ENCODE measurements around the gene ZFYVE27.
A peak's percentile ranks its signal among the peaks of the same experiment; 100 is the strongest.

The ZFYVE27 gene

GRCh38 chr10:97771055-97771891 lies 34.3 kb downstream of the ZFYVE27 start:
- H3K27me3 Mint-ChIP-seq, result peaks cover 56% of the 10 kb centered on the region
- no peaks in the 10 kb centered on the region for H3K9me3 Mint-ChIP-seq
- DNase-seq (ENCODE audit: low spot score in 2 of 2) (no peak), ATAC-seq (replicated peaks; ENCODE audit: extremely low read depth, poor library complexity, severe bottlenecking) (no peak)
- peaks cover 19% of the 10 kb centered on the region for H3K4me1 Mint-ChIP-seq
- peaks cover 6% of the 10 kb centered on the region for H3K36me3 Mint-ChIP-seq (ENCODE audit: insufficient read depth)
- peak overlapping the region; percentile 59 for H3K4me3 Mint-ChIP-seq
- H3K27ac Mint-ChIP-seq (ENCODE audit: low read depth), result no peak overlapping the region

GRCh38 chr10:97771913-97772823 lies 35.2 kb downstream of the ZFYVE27 start, which contains the start of gene SFRP5:
Gene SFRP5 (minus strand): TSS chr10:97771999. CDS start chr10:97771833, 166 bp downstream.
- H3K27me3 Mint-ChIP-seq, result peaks cover 56% of the 10 kb centered on the region
- H3K4me3 Mint-ChIP-seq, result peak within 1 kb of the TSS; percentile 74
- H3K36me3 Mint-ChIP-seq (ENCODE audit: insufficient read depth), result peaks cover 6% of the 10 kb centered on the region
- no peak for ATAC-seq (replicated peaks; ENCODE audit: extremely low read depth, poor library complexity, severe bottlenecking)
- no peak for DNase-seq (ENCODE audit: low spot score in 2 of 2)
- no peaks in the 10 kb centered on the region for H3K9me3 Mint-ChIP-seq
- H3K27ac Mint-ChIP-seq (ENCODE audit: low read depth), result peak within 1 kb of the TSS; percentile 91
- peaks cover 19% of the 10 kb centered on the region for H3K4me1 Mint-ChIP-seq

- Mint-ChIP-seq H3K27ac (ENCODE audit: low read depth) (no peak overlapping the region), H3K4me1 (peaks cover 19% of the 10 kb centered on the region), H3K4me3 (no peak overlapping the region), H3K9me3 (no peaks in the 10 kb centered on the region), H3K36me3 (ENCODE audit: insufficient read depth) (peaks cover 6% of the 10 kb centered on the region), H3K27me3 (peaks cover 47% of the 10 kb centered on the region)
- DNase-seq (ENCODE audit: low spot score in 2 of 2), result no peak
- ATAC-seq (replicated peaks; ENCODE audit: extremely low read depth, poor library complexity, severe bottlenecking), result no peak
These were observed 36.2 kb downstream of the ZFYVE27 start for GRCh38 chr10:97773096-97773495.

GRCh38 chr10:97774811-97775294 lies 37.9 kb downstream of the ZFYVE27 start:
- Mint-ChIP-seq H3K27me3 (peaks cover 38% of the 10 kb centered on the region), H3K27ac (ENCODE audit: low read depth) (no peak overlapping the region), H3K4me1 (peaks cover 19% of the 10 kb centered on the region), H3K9me3 (no peaks in the 10 kb centered on the region), H3K36me3 (ENCODE audit: insufficient read depth) (peaks cover 6% of the 10 kb centered on the region), H3K4me3 (no peak overlapping the region)
- no peak for ATAC-seq (replicated peaks; ENCODE audit: extremely low read depth, poor library complexity, severe bottlenecking)
- DNase-seq (ENCODE audit: low spot score in 2 of 2), result no peak

GRCh38 chr10:97777143-97777542 lies 40.2 kb downstream of the ZFYVE27 start:
- H3K36me3 Mint-ChIP-seq (ENCODE audit: insufficient read depth), result peaks cover 2% of the 10 kb centered on the region
- DNase-seq (ENCODE audit: low spot score in 2 of 2), result no peak
- peaks cover 11% of the 10 kb centered on the region for H3K4me1 Mint-ChIP-seq
- peaks cover 17% of the 10 kb centered on the region for H3K27me3 Mint-ChIP-seq
- ATAC-seq (replicated peaks; ENCODE audit: extremely low read depth, poor library complexity, severe bottlenecking), result no peak
- H3K27ac Mint-ChIP-seq (ENCODE audit: low read depth), result no peak overlapping the region
- H3K9me3 Mint-ChIP-seq, result no peaks in the 10 kb centered on the region
- H3K4me3 Mint-ChIP-seq, result no peak overlapping the region

GRCh38 chr10:97778452-97779302 lies 41.7 kb downstream of the ZFYVE27 start:
- ATAC-seq (replicated peaks; ENCODE audit: extremely low read depth, poor library complexity, severe bottlenecking), result no peak
- Mint-ChIP-seq H3K27ac (ENCODE audit: low read depth) (no peak overlapping the region), H3K4me1 (peaks cover 8% of the 10 kb centered on the region)

GRCh38 chr10:97779492-97779891 lies 42.6 kb downstream of the ZFYVE27 start:
- no peak overlapping the region for H3K4me3 Mint-ChIP-seq
- H3K27ac Mint-ChIP-seq (ENCODE audit: low read depth), result no peak overlapping the region
- no peaks in the 10 kb centered on the region for H3K27me3 Mint-ChIP-seq
- no peaks in the 10 kb centered on the region for H3K36me3 Mint-ChIP-seq (ENCODE audit: insufficient read depth)
- no peak for ATAC-seq (replicated peaks; ENCODE audit: extremely low read depth, poor library complexity, severe bottlenecking)
- H3K4me1 Mint-ChIP-seq, result peaks cover 8% of the 10 kb centered on the region
- H3K9me3 Mint-ChIP-seq, result no peaks in the 10 kb centered on the region
- no peak for DNase-seq (ENCODE audit: low spot score in 2 of 2)

More at GRCh38 chr10:97778452-97779302, 41.7 kb downstream of the ZFYVE27 start:
- Mint-ChIP-seq H3K9me3 (no peaks in the 10 kb centered on the region), H3K36me3 (ENCODE audit: insufficient read depth) (no peaks in the 10 kb centered on the region), H3K4me3 (no peak overlapping the region), H3K27me3 (peaks cover 2% of the 10 kb centered on the region)
- DNase-seq (ENCODE audit: low spot score in 2 of 2), result no peak

GRCh38 chr10:97779975-97780374 lies 43.0 kb downstream of the ZFYVE27 start:
- no peaks in the 10 kb centered on the region for H3K36me3 Mint-ChIP-seq (ENCODE audit: insufficient read depth)
- H3K27ac Mint-ChIP-seq (ENCODE audit: low read depth), result no peak overlapping the region
- no peaks in the 10 kb centered on the region for H3K9me3 Mint-ChIP-seq
- H3K4me1 Mint-ChIP-seq, result peaks cover 8% of the 10 kb centered on the region
- no peak overlapping the region for H3K4me3 Mint-ChIP-seq
- DNase-seq (ENCODE audit: low spot score in 2 of 2) (no peak), ATAC-seq (replicated peaks; ENCODE audit: extremely low read depth, poor library complexity, severe bottlenecking) (no peak)
- no peaks in the 10 kb centered on the region for H3K27me3 Mint-ChIP-seq

- H3K27me3 Mint-ChIP-seq, result no peaks in the 10 kb centered on the region
- H3K9me3 Mint-ChIP-seq, result no peaks in the 10 kb centered on the region
- no peak overlapping the region for H3K4me3 Mint-ChIP-seq
- ATAC-seq (replicated peaks; ENCODE audit: extremely low read depth, poor library complexity, severe bottlenecking), result no peak
- no peaks in the 10 kb centered on the region for H3K36me3 Mint-ChIP-seq (ENCODE audit: insufficient read depth)
- peaks cover 8% of the 10 kb centered on the region for H3K4me1 Mint-ChIP-seq
- H3K27ac Mint-ChIP-seq (ENCODE audit: low read depth), result peak overlapping the region; percentile 49
- DNase-seq (ENCODE audit: low spot score in 2 of 2), result no peak
These were observed 44.1 kb downstream of the ZFYVE27 start for GRCh38 chr10:97780841-97781617.

GRCh38 chr10:97781618-97782331 lies 44.8 kb downstream of the ZFYVE27 start:
- peaks cover 8% of the 10 kb centered on the region for H3K4me1 Mint-ChIP-seq
- H3K36me3 Mint-ChIP-seq (ENCODE audit: insufficient read depth), result no peaks in the 10 kb centered on the region
- H3K27ac Mint-ChIP-seq (ENCODE audit: low read depth), result peak overlapping the region; percentile 29
- H3K4me3 Mint-ChIP-seq, result no peak overlapping the region
- ATAC-seq (replicated peaks; ENCODE audit: extremely low read depth, poor library complexity, severe bottlenecking) (peak; percentile 43), DNase-seq (ENCODE audit: low spot score in 2 of 2) (no peak)
- no peaks in the 10 kb centered on the region for H3K27me3 Mint-ChIP-seq
- H3K9me3 Mint-ChIP-seq, result no peaks in the 10 kb centered on the region
